ENCODE results near the gene GARNL3. TPM values are rescaled to one million over a fixed set of nuclear protein-coding genes. Genes with fewer than 3 reads are reported as not detected.

The GARNL3 gene
- total and polyA plus RNA-seq, 2 experiments from 2014 or later: 8.7 to 21.9 TPM

DNA sequence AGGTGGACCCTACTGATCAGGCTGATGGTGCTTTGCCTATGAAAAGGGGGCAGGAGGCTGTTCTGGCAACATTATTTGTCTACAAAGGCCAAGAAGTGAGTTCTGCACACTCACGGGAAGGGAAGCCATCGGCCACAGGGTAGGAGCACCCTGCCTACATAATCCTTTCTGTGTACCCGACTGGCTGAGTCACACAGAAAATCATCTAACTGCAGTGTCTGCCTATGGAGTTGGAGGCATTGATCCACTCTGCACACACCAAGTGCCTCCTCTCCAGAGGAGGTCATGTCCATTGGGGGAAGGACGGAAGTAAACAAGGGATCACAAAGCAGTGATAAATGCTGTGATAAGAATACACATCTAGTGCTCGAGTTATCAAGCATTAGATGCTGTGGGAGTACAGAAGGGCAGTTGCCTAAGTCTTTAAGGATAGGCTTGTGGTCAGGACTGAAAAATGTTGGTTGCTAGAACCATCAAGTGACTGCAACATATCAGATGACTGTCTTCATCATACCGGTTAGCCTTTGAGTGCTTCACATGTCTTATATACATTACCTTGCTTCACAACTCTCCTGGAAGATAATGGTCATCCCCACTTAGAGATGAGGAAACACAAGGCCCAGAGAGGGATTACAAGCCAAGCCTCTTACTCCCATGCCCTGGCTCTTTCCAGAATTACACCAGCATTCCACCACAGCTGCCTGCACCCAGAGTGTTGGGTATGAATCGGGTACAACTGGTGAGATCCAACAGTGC is 131.1 kb downstream of the GARNL3 start:
- H3K4me3 Mint-ChIP-seq: peak overlapping the region; percentile 85
- Histone ChIP-seq H2AFZ (peak overlapping the region; percentile 67), H3K27ac (ENCODE audit: low read depth) (no peak overlapping the region)

More for the DNA sequence above, 131.1 kb downstream of the GARNL3 start:
- H3K27me3 ChIP-seq (ENCODE audit: insufficient read depth): 0 out of 2 replicates have a peak, but pooled peaks cover 13% of the 10 kb centered on the region
- peaks cover 5% of the 10 kb centered on the region; the same call in 1 of the 2 replicates for H4K20me1 ChIP-seq (replicated peaks; ENCODE audit: insufficient read depth)
- TF ChIP-seq JUNB (IDR thresholded peaks at IDR 0.05; ENCODE audit: unreplicated experiment) (no peak), CTCF (conservative IDR thresholded peaks at IDR 0.05; ENCODE audit: low read depth in 2 of 2) (no peak), NANOG (IDR thresholded peaks at IDR 0.05; ENCODE audit: borderline replicate concordance) (no peak), ZNF114 (CRISPR knock-in tag; IDR thresholded peaks at IDR 0.05) (no peak), POLR2AphosphoS5 (IDR thresholded peaks at IDR 0.05; ENCODE audit: low read depth) (no peak), EZH2phosphoT487 (IDR thresholded peaks at IDR 0.05; ENCODE audit: unreplicated experiment) (no peak), STAT1 (IDR thresholded peaks at IDR 0.05; ENCODE audit: unreplicated experiment) (no peak), ZNF331 (CRISPR knock-in tag; IDR thresholded peaks at IDR 0.05; ENCODE audit: low read depth) (no peak), CREB1 (CRISPR knock-in tag; IDR thresholded peaks at IDR 0.05; ENCODE audit: low read depth) (no peak), EZH2 (IDR thresholded peaks at IDR 0.05; ENCODE audit: low read depth, unreplicated experiment) (no peak), ZNF462 (CRISPR knock-in tag; IDR thresholded peaks at IDR 0.05) (no peak)
- TF ChIP-seq, protein P1, sequence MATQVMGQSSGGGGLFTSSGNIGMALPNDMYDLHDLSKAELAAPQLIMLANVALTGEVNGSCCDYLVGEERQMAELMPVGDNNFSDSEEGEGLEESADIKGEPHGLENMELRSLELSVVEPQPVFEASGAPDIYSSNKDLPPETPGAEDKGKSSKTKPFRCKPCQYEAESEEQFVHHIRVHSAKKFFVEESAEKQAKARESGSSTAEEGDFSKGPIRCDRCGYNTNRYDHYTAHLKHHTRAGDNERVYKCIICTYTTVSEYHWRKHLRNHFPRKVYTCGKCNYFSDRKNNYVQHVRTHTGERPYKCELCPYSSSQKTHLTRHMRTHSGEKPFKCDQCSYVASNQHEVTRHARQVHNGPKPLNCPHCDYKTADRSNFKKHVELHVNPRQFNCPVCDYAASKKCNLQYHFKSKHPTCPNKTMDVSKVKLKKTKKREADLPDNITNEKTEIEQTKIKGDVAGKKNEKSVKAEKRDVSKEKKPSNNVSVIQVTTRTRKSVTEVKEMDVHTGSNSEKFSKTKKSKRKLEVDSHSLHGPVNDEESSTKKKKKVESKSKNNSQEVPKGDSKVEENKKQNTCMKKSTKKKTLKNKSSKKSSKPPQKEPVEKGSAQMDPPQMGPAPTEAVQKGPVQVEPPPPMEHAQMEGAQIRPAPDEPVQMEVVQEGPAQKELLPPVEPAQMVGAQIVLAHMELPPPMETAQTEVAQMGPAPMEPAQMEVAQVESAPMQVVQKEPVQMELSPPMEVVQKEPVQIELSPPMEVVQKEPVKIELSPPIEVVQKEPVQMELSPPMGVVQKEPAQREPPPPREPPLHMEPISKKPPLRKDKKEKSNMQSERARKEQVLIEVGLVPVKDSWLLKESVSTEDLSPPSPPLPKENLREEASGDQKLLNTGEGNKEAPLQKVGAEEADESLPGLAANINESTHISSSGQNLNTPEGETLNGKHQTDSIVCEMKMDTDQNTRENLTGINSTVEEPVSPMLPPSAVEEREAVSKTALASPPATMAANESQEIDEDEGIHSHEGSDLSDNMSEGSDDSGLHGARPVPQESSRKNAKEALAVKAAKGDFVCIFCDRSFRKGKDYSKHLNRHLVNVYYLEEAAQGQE (IDR thresholded peaks at IDR 0.05; ENCODE audit: unreplicated experiment): no peak
- TF ChIP-seq, protein P2, sequence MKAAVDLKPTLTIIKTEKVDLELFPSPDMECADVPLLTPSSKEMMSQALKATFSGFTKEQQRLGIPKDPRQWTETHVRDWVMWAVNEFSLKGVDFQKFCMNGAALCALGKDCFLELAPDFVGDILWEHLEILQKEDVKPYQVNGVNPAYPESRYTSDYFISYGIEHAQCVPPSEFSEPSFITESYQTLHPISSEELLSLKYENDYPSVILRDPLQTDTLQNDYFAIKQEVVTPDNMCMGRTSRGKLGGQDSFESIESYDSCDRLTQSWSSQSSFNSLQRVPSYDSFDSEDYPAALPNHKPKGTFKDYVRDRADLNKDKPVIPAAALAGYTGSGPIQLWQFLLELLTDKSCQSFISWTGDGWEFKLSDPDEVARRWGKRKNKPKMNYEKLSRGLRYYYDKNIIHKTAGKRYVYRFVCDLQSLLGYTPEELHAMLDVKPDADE (IDR thresholded peaks at IDR 0.05): no peak
- H3K4me1 Mint-ChIP-seq: peaks cover 13% of the 10 kb centered on the region
- peaks cover 6% of the 10 kb centered on the region for H3K27me3 Mint-ChIP-seq (ENCODE audit: insufficient read depth, low read depth, poor library complexity)
- DNase-seq (ENCODE audit: low spot score): no peak
- peak overlapping the region; percentile 94 for H3K27ac Mint-ChIP-seq
- H3K9me2 ChIP-seq (ENCODE audit: insufficient read depth): no peaks in the 10 kb centered on the region
- no peaks in the 10 kb centered on the region; the same call in 1 of the 2 replicates for H3K36me3 ChIP-seq (ENCODE audit: insufficient read depth)
- peak overlapping the region; percentile 55 for H3K4me3 ChIP-seq
- no peak for ATAC-seq
- H3K36me3 Mint-ChIP-seq (ENCODE audit: low read depth): peaks cover 3% of the 10 kb centered on the region; the same call in 1 of the 3 replicates
- H3F3A ChIP-seq (replicated peaks; ENCODE audit: low read depth): no peaks in the 10 kb centered on the region; the same call in 1 of the 2 replicates
- H3K4me1 ChIP-seq (ENCODE audit: insufficient read depth): peaks cover 9% of the 10 kb centered on the region
- no peaks in the 10 kb centered on the region for H3K9me3 Mint-ChIP-seq
- H3K4me2 ChIP-seq: peak overlapping the region; percentile 87
- peaks cover 17% of the 10 kb centered on the region for H3K79me2 ChIP-seq (replicated peaks; ENCODE audit: insufficient read depth)
